HG02610 (cell line): Measurements from ENCODE around the gene KCNT2.

Experiments
- ATAC-seq: cut with Tn5 transposase; IDR thresholded peaks from one replicate; pipeline ENCODE4 v1.9.1; 2021; ENCODE audit warnings: mild to moderate bottlenecking, moderate library complexity; ENCODE audit not compliant: unreplicated experiment

The KCNT2 gene

DNA sequence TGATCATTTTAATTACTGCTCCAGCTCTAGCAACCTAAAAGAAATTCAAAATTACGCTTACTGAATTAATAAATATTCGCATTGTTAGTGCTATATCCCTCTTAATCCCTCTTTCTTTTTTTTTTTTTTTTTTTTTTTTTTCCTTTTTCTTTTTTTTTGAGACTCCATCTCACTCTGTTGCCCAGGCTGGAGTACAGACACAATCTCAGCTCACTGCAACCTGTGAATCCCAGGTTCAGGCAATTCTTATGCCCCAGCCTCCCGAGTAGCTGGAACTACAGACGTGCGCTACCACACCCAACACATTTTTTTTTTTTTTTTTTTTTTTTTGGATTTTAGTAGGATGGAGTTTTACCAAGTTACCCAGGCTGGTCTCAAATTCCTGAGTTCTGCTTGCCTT lies 157.1 kb downstream of the KCNT2 start:
- ATAC-seq, result no peak

DNA sequence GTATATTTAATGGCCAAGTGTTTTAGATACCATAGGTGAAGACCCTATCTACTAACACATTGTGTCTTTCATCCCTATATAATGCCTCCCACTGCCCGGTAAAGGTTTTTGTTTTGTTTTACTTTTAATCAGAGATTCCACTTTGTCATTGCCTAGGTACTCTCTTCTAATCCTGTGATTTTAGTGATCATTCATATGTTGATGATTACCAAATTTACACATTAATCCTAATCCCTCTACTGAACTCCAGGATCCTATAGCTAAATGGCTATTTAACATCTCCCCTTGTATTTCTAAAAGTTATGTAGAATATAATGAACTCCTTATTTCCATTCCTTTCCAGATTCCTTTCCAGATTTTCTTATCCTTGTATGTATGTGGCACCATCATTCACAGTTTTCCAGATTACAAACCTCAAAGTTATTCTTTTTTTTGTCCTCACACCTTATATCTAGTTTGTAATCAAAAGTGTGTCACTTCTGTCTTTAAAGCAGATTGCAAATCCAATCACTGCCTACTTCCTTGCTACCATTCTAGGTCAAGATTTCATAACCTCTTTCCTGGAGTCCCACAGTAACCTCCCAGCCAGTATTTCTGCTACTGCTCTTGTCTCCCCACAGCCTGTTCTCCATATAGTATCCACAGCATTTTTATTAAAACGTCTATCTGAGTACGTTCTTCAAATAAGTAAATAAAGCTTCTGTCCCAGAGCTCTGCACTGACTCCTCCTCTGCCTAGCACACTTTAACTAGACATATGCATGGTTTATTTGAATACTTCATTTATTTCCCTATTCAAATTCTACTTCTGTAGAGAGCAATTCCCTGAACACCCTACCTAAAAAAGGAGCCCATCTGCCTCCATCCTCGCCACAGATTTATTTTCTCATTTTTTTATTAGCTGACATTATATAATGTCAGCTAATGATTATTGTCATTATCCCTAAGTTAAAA lies 157.8 kb downstream of the KCNT2 start:
- ATAC-seq, result no peak

DNA sequence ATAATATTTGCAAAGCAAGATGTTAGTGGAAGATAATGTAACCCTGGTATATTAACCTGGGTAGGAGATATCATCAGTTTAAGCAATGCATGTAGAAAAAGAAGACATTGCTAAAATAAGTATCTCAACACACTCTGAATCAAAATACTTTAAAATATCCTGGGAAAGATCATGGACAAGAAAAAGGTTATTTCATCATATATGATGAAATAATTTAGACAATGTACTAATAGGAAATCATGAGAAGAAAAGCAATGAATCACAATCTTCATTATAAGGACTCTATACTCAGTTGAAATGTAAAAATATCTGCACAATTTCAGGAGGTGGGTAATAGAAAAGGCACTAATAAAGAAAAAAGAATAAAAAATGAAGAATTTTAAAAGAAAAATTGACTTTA lies 158.8 kb downstream of the KCNT2 start:
- no peak for ATAC-seq

DNA sequence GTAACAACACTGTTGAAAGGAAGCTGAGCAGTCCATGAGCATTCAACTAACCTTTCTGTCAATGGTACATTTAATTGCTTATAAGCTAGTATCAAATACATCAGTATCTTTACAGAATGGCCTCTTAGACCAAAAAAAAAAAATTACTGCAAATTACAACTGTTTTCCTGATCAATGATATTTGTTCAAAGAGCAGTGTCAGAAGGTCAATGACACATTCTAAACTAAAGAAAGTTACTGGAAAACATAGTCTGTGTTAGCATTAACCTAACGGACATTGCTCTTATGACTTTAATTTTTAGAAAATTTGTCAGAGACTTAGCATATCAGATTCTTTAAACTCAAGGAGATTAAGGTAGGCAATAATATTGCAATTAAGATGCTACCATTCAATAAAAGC lies 162.5 kb downstream of the KCNT2 start:
- no peak for ATAC-seq

DNA sequence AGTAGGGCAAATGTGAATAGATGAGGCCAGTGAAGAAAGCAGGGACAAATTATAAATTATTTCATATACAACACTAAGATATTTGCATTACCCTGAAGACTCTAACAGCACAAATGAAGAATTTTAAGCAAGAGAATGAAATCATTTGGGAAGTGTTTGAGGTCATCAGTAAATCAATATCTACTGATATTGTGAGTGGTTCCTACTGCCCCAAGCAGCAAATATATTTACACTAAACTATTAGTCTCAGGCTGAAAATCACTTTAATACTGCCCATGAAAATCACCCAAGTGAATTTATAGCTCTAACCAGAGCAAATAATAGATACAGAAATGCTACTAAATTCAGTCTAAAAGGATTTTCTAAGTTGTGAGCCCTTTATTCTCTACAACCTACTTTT lies 163.6 kb downstream of the KCNT2 start:
- ATAC-seq, result no peak

DNA sequence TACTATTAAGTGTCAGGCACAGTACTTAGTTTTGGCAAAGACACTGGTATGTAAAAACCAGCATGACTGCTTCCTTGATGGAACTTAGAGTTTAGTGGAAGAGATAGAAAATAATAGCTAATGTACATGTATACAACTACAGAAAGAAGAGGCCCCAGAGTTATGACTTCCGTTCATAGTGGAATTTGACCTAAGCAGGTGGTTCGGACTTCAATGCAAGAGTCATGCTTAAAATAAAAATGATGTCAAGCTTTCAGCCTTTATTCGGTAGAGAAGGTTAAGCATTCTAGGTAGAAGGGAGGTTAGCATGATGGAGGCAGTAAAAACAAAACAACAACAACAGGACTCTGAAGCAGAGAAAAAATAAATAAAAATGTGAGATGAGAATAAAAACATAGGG lies 165.9 kb downstream of the KCNT2 start:
- ATAC-seq, result no peak

DNA sequence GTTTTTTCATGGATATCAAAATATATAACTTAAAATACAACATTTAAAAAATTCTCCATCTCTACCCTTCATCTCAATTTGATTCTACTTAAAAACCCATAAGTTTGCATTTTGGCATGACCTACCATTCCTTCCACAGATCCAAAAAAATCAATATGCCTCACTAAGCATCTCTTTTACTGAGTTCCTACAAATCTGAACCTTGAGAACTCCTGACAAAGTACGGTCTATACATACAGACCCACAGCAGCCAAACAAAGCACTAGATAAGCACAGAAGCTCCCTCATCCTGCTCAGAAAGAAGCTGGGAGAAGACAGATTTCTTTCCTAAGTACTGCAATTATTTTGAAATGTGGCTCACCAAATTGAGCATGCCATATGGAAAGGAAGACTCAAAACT lies 167.5 kb downstream of the KCNT2 start:
- ATAC-seq, result no peak

DNA sequence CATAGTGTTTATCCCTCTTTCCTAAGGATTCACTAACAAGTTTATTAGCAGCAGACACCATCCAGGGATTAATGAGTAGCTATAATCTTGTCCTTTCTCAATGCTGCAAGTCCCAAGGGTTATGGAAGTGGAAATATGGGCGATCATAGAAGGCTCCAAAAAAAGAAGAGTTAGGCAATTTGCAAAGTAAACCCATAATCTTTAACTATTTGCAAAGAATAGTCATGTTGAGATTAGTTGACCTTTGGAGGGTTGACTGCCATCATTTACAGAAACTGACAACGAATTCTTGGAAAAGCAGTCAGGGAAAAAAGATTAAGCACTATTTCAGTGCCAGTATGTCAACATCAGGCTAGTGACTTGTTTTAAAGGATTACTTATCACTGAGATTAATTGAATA lies 169.9 kb downstream of the KCNT2 start:
- ATAC-seq, result no peak

DNA sequence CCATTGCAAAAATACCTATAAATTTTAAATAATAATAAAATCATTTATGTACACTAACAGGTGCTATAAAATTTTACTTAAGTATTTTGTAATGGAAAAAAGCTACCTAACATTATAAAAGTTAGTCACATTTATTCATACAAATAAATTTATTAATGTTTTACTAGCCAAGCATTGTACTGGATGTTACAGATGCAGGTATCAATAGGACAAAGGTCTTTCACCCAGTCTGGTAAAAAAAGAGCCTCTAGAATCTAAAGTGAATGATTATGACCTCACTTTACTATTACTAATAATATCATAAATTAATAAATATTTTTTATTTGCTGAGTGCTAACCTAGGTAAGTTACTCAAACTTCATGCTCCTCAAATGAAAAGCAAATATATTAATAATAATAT lies 170.6 kb downstream of the KCNT2 start:
- ATAC-seq, result no peak

DNA sequence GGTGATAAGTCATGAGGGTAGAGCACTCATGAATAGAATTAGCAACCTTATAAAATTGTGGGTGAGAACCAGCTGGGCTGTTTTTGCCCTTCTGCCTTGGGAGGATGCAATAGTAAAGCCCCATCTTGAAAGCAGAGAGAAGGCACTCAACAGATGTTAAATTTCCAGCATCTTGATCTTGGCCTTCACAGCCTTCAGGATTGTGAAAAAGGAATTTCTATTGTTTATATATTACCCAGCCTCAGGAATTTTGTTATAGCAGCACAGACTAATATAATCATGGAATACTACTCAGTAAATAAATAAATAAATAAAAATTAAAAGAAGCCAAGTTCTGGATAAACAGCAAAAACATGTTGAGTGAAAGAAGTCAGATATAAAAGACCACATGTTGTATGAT lies 175.2 kb downstream of the KCNT2 start:
- ATAC-seq, result no peak

DNA sequence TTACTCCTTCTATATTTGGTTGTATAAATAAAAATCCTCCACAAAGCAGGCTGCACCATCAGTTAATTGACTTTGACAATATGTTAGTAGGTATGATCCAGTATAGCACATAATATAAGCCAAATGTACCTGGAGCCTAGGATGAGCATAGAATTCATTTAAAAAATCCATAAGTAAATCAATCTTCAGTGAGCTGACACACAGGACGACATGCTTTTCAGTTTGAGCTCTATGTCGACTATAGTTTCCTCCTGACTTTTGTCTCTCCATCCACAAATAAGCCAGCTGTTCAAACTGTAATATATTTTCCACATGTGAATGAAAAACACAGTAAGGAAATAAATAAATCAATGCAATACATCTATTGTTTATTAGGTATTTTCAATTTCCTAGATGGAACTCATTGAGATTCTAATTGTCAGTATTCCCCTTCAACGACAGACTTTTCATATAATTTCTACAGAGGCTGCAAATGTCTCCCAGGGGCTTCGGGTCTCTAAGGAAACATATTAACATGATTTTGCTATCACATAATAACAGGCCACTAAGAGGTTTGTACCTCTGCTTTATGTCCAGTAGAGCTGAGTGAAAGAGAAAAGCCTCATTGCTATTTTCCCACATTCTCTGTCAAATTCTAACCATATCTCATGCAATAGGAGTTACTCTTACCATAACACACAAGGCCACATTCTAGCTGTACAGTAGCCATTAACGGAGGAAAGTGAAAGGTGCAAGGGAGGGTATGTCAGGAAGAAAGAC lies 180.1 kb downstream of the KCNT2 start:
- no peak for ATAC-seq

DNA sequence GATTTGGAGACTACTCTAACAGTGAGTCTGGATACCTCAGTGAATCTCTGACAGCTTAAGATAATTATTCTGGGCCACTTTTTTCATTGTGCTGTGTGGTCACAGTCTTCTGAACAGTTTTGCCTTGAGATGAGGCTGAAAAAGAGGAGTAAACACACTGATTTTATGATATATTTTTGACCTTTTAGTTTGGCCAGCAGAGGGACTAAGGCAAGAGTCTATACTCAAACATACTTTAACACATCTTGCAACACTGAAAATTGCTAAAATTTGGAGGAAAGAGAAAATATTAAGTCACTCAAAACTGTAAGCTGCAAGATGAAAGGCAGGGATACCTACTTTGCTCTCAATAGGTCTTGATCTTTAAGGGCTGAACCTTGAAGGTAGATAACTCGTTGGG lies 182.7 kb downstream of the KCNT2 start:
- no peak for ATAC-seq

DNA sequence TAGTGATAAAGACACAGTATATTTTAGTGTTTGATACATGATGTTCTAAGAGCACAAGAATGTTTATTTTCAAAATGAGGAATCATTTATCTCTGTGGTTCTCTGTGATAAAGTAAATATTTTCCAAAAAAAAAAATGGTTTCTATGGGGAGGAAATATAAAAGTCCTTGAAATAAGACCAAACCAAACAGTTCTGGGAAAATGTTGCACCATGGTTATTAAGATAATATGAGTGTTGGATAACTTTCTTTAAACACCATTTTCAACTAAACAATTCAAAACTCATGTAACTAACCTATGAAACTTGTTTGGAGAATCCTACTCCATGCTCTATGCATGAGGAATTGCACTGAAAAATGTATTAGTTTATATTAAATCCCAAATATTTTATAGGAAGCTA lies 184.6 kb downstream of the KCNT2 start:
- ATAC-seq, result no peak

DNA sequence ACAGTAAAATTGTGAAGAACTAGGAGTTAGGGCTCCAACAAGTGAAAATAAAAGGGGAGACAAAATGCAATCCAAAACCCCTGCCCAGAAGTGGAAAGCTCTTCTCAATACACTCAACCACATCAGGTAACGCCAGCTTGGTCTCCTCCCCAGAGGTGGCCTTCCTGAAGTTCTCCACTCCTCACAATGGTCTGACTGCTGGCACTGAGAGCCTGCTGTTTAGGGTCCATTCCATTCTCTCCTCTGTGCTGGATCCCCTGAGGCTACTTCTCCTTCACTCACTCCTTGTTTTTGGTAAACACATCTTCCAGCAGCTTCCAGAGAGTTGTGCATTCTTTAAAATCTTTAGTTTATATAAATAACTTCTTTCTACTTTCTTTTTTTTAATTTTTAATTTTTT lies 189.5 kb downstream of the KCNT2 start:
- no peak for ATAC-seq

DNA sequence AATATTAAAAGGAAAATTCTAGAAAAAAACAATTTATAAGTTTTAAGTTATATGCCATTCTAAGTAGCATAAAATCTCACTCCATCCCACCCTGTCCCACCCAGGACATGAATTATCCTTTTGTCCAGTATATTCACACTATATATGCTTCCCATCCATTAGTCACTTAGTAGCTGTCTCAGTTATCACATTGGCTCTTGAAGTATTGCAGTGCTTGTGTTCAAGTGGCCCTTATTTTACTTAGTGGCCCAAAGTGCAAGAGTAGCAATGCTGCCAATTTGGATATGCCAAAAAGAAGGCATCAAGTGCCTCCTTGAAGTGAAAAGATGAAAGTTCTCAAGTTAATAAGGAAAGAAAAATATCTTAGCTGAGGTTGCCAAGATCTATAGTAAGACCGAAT lies 192.3 kb downstream of the KCNT2 start:
- ATAC-seq, result no peak

DNA sequence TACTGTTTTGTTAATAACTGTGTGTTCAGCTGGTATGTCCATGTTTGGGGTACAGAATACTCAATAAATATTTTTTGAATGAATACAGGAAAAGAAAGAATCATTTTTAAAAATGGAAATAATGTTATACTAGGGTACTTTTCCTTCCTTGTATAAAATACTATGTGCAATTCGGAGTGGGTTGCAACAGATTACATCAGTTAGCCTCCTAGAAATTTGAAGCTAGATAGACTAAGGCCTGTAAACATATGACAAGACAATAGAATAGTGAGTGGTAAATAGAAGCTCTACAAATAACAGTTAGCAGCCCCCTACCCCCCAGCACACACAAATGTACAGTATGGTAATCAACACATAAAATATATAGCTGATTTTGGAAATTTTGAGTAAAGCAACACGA lies 195.9 kb downstream of the KCNT2 start:
- no peak for ATAC-seq

DNA sequence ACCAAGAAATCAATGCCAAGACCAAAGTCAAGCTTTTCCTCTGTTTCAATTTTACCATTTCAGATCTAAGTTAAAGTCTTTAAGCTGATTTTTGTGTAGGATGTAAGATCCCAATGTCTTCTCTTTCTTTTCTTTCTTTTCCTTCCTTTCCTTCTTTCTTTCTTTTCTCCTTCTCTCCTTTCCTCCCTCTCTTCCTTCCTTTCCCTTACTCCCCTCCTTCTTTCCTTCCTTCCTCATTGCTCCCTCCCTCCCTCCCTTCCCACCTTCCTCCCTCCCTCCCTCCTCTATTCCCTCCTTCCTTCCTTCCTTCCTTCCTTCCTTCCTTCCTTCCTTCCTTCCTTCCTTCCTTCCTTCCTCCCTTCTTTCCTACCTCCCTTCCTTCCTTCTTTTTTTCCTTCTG lies 197.5 kb downstream of the KCNT2 start:
- ATAC-seq, result no peak

DNA sequence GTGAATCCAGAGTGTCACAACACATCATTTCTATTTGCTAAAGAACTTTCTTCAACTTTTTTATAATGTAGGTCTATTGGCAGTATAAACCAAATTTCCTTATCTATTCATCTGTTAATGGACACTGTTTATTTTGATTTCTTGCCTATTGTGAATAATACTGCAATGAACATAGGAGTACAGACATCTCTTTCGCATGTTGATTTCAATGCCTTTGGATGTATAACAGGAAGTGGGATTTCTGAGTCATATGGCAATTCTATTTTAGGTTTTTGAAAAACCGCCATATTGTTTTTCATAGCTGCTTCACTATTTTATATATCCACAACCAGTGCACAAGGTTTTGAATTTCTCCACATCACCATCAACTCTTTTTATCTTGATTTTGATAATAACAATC lies 198.7 kb downstream of the KCNT2 start:
- ATAC-seq, result no peak

DNA sequence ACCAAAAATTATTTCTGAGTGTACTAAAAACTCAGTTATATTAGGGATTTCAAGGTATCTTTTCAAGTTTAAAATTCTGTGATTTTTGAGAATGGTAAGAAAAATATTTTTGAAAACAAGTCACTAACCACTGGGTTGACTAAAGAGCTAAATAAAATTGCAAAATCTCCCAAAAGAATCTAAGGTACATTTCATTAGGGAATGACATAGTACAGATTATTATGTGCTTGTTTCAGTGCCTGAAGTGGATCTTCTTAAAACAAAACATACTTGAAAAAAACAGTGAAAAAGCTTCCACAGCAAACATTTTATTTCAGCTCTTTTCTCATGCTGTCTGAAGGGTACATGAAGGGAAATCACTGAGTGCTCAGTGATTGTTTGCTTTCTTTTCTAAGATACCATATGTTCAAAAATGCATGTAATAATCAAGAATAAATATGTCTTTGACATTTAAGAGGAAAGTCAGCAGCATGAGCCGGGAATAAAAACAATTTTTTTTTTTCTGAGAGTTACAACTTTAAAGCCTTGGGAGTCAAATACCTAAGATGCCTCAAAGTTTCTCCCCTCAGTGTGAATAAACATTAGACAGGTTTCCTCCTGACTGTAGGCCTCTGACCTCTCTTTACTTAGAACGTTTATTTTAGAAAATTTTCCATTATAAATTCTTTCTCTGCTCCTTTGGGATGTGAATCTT lies 200.7 kb downstream of the KCNT2 start:
- no peak for ATAC-seq

DNA sequence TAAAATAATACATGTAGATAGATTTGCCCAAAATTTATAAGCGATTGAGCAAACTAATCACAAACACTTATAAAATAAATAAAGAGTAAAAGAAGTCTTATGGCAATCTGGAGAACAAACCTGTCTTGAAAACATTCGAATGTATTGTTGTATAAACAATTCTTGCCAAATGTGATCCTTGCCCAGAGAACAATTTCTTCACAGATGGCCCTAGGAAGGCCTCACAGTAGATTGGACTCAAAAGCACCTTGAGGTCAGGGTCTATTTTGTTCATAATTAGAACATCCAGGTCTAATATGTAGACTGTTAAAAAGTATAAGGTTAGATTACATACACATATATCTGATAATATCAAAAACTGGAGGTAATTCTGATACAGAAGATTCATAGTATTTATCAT lies 202.4 kb downstream of the KCNT2 start:
- ATAC-seq, result no peak

DNA sequence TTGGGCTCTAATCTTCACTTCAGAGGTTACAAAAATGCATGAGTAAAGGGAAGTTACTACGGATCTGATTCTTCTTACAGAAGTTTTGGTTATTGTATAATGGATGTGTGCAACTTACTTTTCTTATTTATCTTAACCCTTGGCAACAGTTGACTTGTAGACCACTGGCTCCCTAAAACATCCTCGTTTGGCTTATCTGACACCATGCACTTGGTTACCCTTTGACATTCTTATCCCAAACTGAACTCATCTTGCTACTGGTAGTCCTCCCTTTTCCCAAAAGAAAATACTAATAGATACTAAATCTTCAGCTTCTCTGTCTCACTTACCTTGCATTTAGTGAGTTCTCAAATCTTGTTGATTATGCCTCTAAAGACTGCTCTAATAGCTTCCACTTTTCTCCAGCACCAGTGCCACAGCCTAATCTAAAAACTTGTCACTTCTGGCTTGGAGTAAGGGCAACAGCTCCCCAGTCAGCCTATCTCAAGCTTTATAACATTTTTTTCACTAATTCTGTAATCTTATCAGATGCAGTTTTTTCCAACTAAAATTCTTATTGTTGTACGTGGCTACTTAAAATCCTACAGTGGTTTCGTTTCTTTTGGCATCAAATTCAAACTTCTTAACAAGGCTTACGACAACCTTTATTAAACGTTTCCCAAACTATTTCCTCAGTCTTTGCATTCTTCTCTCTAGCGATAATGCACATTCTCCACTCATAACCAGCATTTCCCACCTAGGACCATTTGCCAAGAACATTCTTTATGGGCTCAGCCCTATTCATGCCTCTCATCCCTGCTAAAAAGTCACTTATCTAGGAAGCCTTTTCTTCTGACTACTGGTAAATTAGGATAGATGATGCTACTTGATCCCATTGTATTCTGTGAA lies 204.2 kb downstream of the KCNT2 start:
- ATAC-seq, result no peak
